HG03558 (cell line): Measurements from ENCODE around the gene PIK3AP1.
"Not testable (repeated sequence)": the region's sequence is repeated elsewhere in the genome, so short reads cannot be mapped to it uniquely, and the experiment has no call there.

Source experiments
- ATAC-seq: cut with Tn5 transposase; IDR thresholded peaks from one replicate; pipeline ENCODE4 v1.9.1; 2021; ENCODE audit warnings: moderate number of reproducible peaks; ENCODE audit not compliant: unreplicated experiment; ENCODE audit errors: extremely low read depth

PIK3AP1 gene

GRCh38 chr10:96698305-96698704, 22.0 kb downstream of the PIK3AP1 start:
- not testable (repeated sequence) for ATAC-seq

GRCh38 chr10:96697438-96697837, 22.9 kb downstream of the PIK3AP1 start:
- no peak for ATAC-seq

GRCh38 chr10:96696845-96697425, 23.4 kb downstream of the PIK3AP1 start:
- ATAC-seq = no peak

- no peak for ATAC-seq
These were observed 24.2 kb downstream of the PIK3AP1 start for GRCh38 chr10:96695975-96696634.

GRCh38 chr10:96695366-96695765, 24.9 kb downstream of the PIK3AP1 start:
- no peak for ATAC-seq

GRCh38 chr10:96693431-96693830, 26.9 kb downstream of the PIK3AP1 start:
- no peak for ATAC-seq

- ATAC-seq = no peak
These were observed 27.9 kb downstream of the PIK3AP1 start for GRCh38 chr10:96692427-96692826.

GRCh38 chr10:96691761-96692160, 28.6 kb downstream of the PIK3AP1 start:
- no peak for ATAC-seq

- ATAC-seq = no peak
These were observed 29.3 kb downstream of the PIK3AP1 start for GRCh38 chr10:96690755-96691730.

- ATAC-seq = no peak
These were observed 31.5 kb downstream of the PIK3AP1 start for GRCh38 chr10:96688789-96689188.

- no peak for ATAC-seq
These were observed 32.8 kb downstream of the PIK3AP1 start for GRCh38 chr10:96687317-96688012.

- ATAC-seq = no peak
These were observed 33.8 kb downstream of the PIK3AP1 start for GRCh38 chr10:96686514-96686913.

GRCh38 chr10:96685306-96685705, 35.0 kb downstream of the PIK3AP1 start:
- ATAC-seq = no peak

GRCh38 chr10:96684826-96685225, 35.5 kb downstream of the PIK3AP1 start:
- no peak for ATAC-seq

- no peak for ATAC-seq
These were observed 36.6 kb downstream of the PIK3AP1 start for GRCh38 chr10:96683710-96684109.

GRCh38 chr10:96683065-96683464, 37.2 kb downstream of the PIK3AP1 start:
- ATAC-seq = no peak

GRCh38 chr10:96681524-96681923, 38.8 kb downstream of the PIK3AP1 start:
- ATAC-seq = no peak

- ATAC-seq = not testable (repeated sequence)
These were observed 39.9 kb downstream of the PIK3AP1 start for GRCh38 chr10:96680463-96680862.

- ATAC-seq = no peak
These were observed 41.6 kb downstream of the PIK3AP1 start for GRCh38 chr10:96678725-96679124.
